Gastroesophageal sphincter (tissue), 3 donors: ENCODE results near the gene ZNRD2.

Source experiments
- CTCF ChIP-seq, 4 experiments: fragments of 200-600 bp in 2 of 4; fragments of 450-650 bp in 2 of 4; sonication (generic) in 1 of 4; IDR thresholded peaks; one replicate each; pipeline ENCODE4 v1.5.1; 2017 to 2019; ENCODE audit warnings: antibody characterized with exemption in 4 of 4, mild to moderate bottlenecking in 2 of 4, moderate library complexity in 2 of 4
- EP300 ChIP-seq: sonication (generic); formaldehyde crosslinking; IDR thresholded peaks from one replicate; pipeline ENCODE4 v1.6.1; 2017; ENCODE audit warnings: antibody characterized with exemption, mild to moderate bottlenecking
- POLR2A ChIP-seq, 2 donors: fragments of 450-650 bp; IDR thresholded peaks; one replicate each; pipeline ENCODE4 v1.6.1; 2017; ENCODE audit warnings: antibody characterized with exemption in 2 of 2, mild to moderate bottlenecking in 2 of 2, moderate library complexity in 1 of 2
- POLR2AphosphoS5 ChIP-seq: sonication (generic); formaldehyde crosslinking; IDR thresholded peaks from one replicate; pipeline ENCODE4 v1.6.1; 2017; ENCODE audit warnings: antibody characterized with exemption

- TF ChIP-seq POLR2AphosphoS5 = no peak
- no peak for TF ChIP-seq CTCF (IDR thresholded peaks at IDR 0.05)
- TF ChIP-seq POLR2A (IDR thresholded peaks at IDR 0.05) = no peak
- TF ChIP-seq EP300 = no peak
These were observed 4.4 kb upstream of the ZNRD2 start for GRCh38 chr11:65565624-65566453.
